DND-41 (cell line): Measurements from ENCODE around the gene TTLL4.

Source experiments
- CTCF ChIP-seq: IDR thresholded peaks from 2 replicates; pipeline ENCODE4 v1.5.1; 2012; ENCODE audit warnings: borderline replicate concordance, low read length, moderate library complexity, mild to moderate bottlenecking; ENCODE audit not compliant: poor library complexity, severe bottlenecking; ENCODE audit errors: extremely low read depth
- EZH2 ChIP-seq: IDR thresholded peaks from 3 replicates; pipeline ENCODE4 v1.6.1; 2012; ENCODE audit warnings: borderline replicate concordance, low read depth, mild to moderate bottlenecking, moderate library complexity, low read length, inconsistent platforms; ENCODE audit not compliant: severe bottlenecking

- TF ChIP-seq CTCF (no peak), EZH2 (no peak)
Observed at GRCh38 chr2:218719457-218719856, 8.8 kb downstream of the TTLL4 start.
